22Rv1 (cell line): Measurements from ENCODE around the gene NCBP2.

Experiments
- ZFX ChIP-seq: fragments of 450-650 bp; IDR thresholded peaks from 2 replicates; pipeline ENCODE4 v1.6.1; 2017; ENCODE audit warnings: antibody characterized with exemption, borderline replicate concordance
- TF ChIP-seq, protein P1 (sequence below): fragments of 450-650 bp; IDR thresholded peaks from 2 replicates; pipeline ENCODE4 v1.5.1; 2017; ENCODE audit warnings: mild to moderate bottlenecking

DNA sequence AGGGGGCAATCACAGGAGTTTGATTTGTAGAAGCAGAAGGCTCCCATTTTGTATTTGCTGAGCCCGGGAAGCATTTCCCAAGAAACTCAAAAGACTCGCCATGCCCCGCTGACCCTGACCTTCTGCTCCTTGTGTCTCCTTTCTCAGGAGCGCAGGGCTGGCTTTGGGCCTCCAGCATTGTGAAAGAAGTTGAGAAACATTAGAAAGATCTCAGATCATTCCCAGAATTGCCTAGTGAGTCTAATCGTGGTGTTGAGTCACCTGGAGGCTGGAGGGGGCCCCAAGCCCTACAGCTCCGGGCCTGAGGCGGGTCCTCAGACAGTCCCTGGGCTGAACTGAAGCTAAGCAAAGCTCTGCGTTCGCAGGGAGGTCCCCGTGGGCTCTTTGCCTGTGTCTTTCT, 37.2 kb upstream of the NCBP2 start:
- TF ChIP-seq, protein P1, sequence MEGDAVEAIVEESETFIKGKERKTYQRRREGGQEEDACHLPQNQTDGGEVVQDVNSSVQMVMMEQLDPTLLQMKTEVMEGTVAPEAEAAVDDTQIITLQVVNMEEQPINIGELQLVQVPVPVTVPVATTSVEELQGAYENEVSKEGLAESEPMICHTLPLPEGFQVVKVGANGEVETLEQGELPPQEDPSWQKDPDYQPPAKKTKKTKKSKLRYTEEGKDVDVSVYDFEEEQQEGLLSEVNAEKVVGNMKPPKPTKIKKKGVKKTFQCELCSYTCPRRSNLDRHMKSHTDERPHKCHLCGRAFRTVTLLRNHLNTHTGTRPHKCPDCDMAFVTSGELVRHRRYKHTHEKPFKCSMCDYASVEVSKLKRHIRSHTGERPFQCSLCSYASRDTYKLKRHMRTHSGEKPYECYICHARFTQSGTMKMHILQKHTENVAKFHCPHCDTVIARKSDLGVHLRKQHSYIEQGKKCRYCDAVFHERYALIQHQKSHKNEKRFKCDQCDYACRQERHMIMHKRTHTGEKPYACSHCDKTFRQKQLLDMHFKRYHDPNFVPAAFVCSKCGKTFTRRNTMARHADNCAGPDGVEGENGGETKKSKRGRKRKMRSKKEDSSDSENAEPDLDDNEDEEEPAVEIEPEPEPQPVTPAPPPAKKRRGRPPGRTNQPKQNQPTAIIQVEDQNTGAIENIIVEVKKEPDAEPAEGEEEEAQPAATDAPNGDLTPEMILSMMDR: no peak
- no peak for TF ChIP-seq ZFX
